Right lobe of liver (tissue), 4 donors: ENCODE measurements around the gene SORL1-AS1.

Experiments
- CTCF ChIP-seq, 4 donors: fragments of 200-600 bp in 3 of 4; fragments of 450-650 bp in 1 of 4; IDR thresholded peaks; one replicate each; pipeline versions ENCODE4 v1.5.1 to v1.8.0; 2016 to 2022; ENCODE audit warnings: antibody characterized with exemption in 4 of 4, mild to moderate bottlenecking in 2 of 4
- POLR2A ChIP-seq: fragments of 450-650 bp; IDR thresholded peaks from one replicate; pipeline ENCODE4 v1.6.1; 2017; ENCODE audit warnings: antibody characterized with exemption, mild to moderate bottlenecking
- donor health status: DM: no; HTN: no; CAD: no.
- donor health status: DM: no; HTN: no; CAD: no.
- donor health status: DM: no; HTN: yes; CAD: no.

GRCh38 chr11:121479698-121480238, 27.0 kb upstream of the SORL1-AS1 start:
- no peak for TF ChIP-seq CTCF (IDR thresholded peaks at IDR 0.05)
- no peak for TF ChIP-seq POLR2A
